Dendritic cell treated with granulocyte-macrophage colony-stimulating factor and Interleukin-4, amounts not matched to agents 40 ng/mL and 50 ng/mL, for 4 days (primary cell): ENCODE data around the gene OLR1.
"Not testable (repeated sequence)": the region's sequence is repeated elsewhere in the genome, so short reads cannot be mapped to it uniquely, and the experiment has no call there.

ENCODE experiments used
- H3K27ac Mint-ChIP-seq: one replicate; pipeline ENCODE4 v1.8.0; 2022; ENCODE audit warnings: mild to moderate bottlenecking, mixed read lengths
- H3K27me3 Mint-ChIP-seq: one replicate; pipeline ENCODE4 v1.8.0; 2022; ENCODE audit warnings: mild to moderate bottlenecking, mixed read lengths
- H3K36me3 Mint-ChIP-seq: one replicate; pipeline ENCODE4 v1.8.0; 2022; ENCODE audit warnings: low read depth, mixed read lengths
- H3K4me1 Mint-ChIP-seq: one replicate; pipeline ENCODE4 v1.8.0; 2022; ENCODE audit warnings: low read depth, mixed read lengths
- H3K4me3 Mint-ChIP-seq: one replicate; pipeline ENCODE4 v1.8.0; 2022; ENCODE audit warnings: mild to moderate bottlenecking, moderate library complexity, mixed read lengths
- H3K9me3 Mint-ChIP-seq: one replicate; pipeline ENCODE4 v1.8.0; 2022; ENCODE audit warnings: mixed read lengths
- intact Hi-C: fragments of 100-400 bp; cut with micrococcal nuclease; formaldehyde crosslinking; loops from one replicate; pipeline ENCODE4 v1.15.0; 2022

OLR1 gene

GRCh38 chr12:10207136-10207535, 35.2 kb upstream of the OLR1 start:
- intact Hi-C loops, result no loop called here
- Mint-ChIP-seq H3K36me3 (no peaks in the 10 kb centered on the region), H3K27me3 (peaks cover 8% of the 10 kb centered on the region)

GRCh38 chr12:10205220-10205807, 33.4 kb upstream of the OLR1 start:
- H3K9me3 Mint-ChIP-seq, result no peaks in the 10 kb centered on the region
- H3K36me3 Mint-ChIP-seq, result no peaks in the 10 kb centered on the region
- intact Hi-C loops, result no loop called here

More at GRCh38 chr12:10207136-10207535, 35.2 kb upstream of the OLR1 start:
- no peak overlapping the region for H3K4me3 Mint-ChIP-seq
- H3K27ac Mint-ChIP-seq, result no peak overlapping the region
- H3K4me1 Mint-ChIP-seq, result peaks cover 4% of the 10 kb centered on the region
- H3K9me3 Mint-ChIP-seq, result no peaks in the 10 kb centered on the region

GRCh38 chr12:10204495-10204894, 32.6 kb upstream of the OLR1 start:
- H3K4me1 Mint-ChIP-seq, H3K9me3 Mint-ChIP-seq, intact Hi-C loops, H3K4me3 Mint-ChIP-seq, H3K27me3 Mint-ChIP-seq, H3K36me3 Mint-ChIP-seq: not testable (repeated sequence)
- peak overlapping the region; percentile 30 for H3K27ac Mint-ChIP-seq

More at GRCh38 chr12:10205220-10205807, 33.4 kb upstream of the OLR1 start:
- peaks cover 5% of the 10 kb centered on the region for H3K4me1 Mint-ChIP-seq
- H3K27me3 Mint-ChIP-seq, result peaks cover 8% of the 10 kb centered on the region
- H3K4me3 Mint-ChIP-seq, result no peak overlapping the region
- H3K27ac Mint-ChIP-seq, result peak overlapping the region; percentile 30

- Mint-ChIP-seq H3K4me1 (peaks cover 19% of the 10 kb centered on the region), H3K27me3 (peaks cover 17% of the 10 kb centered on the region), H3K27ac (no peak overlapping the region), H3K4me3 (no peak overlapping the region), H3K36me3 (no peaks in the 10 kb centered on the region), H3K9me3 (no peaks in the 10 kb centered on the region)
- intact Hi-C loops, result no loop called here
These were observed 25.9 kb upstream of the OLR1 start for GRCh38 chr12:10197879-10198278.

GRCh38 chr12:10196210-10196609, 24.3 kb upstream of the OLR1 start:
- Mint-ChIP-seq H3K4me1 (peaks cover 14% of the 10 kb centered on the region), H3K36me3 (no peaks in the 10 kb centered on the region), H3K4me3 (no peak overlapping the region), H3K9me3 (no peaks in the 10 kb centered on the region), H3K27me3 (peaks cover 17% of the 10 kb centered on the region), H3K27ac (no peak overlapping the region)
- intact Hi-C loops, result no loop called here

- intact Hi-C loops, result no loop called here
- no peaks in the 10 kb centered on the region for H3K9me3 Mint-ChIP-seq
- no peaks in the 10 kb centered on the region for H3K36me3 Mint-ChIP-seq
- peaks cover 23% of the 10 kb centered on the region for H3K4me1 Mint-ChIP-seq
- peaks cover 17% of the 10 kb centered on the region for H3K27me3 Mint-ChIP-seq
- no peak overlapping the region for H3K4me3 Mint-ChIP-seq
- no peak overlapping the region for H3K27ac Mint-ChIP-seq
These were observed 22.3 kb upstream of the OLR1 start for GRCh38 chr12:10194160-10194670.

- Mint-ChIP-seq H3K27ac (no peak overlapping the region), H3K36me3 (no peaks in the 10 kb centered on the region), H3K27me3 (peaks cover 17% of the 10 kb centered on the region), H3K9me3 (no peaks in the 10 kb centered on the region), H3K4me3 (no peak overlapping the region), H3K4me1 (peaks cover 29% of the 10 kb centered on the region)
- intact Hi-C loops, result no loop called here
These were observed 19.9 kb upstream of the OLR1 start for GRCh38 chr12:10191865-10192264.

GRCh38 chr12:10190558-10191388, 18.8 kb upstream of the OLR1 start:
- intact Hi-C loops, result loop anchor here (1.0 kb wide), 1 partner anchor 37 kb away; no protein-coding TSS in a partner anchor
- Mint-ChIP-seq H3K4me1 (peaks cover 31% of the 10 kb centered on the region), H3K27me3 (peaks cover 17% of the 10 kb centered on the region), H3K4me3 (no peak overlapping the region), H3K27ac (no peak overlapping the region), H3K36me3 (no peaks in the 10 kb centered on the region), H3K9me3 (no peaks in the 10 kb centered on the region)

- no peak overlapping the region for H3K27ac Mint-ChIP-seq
- H3K9me3 Mint-ChIP-seq, result no peaks in the 10 kb centered on the region
- H3K36me3 Mint-ChIP-seq, result no peaks in the 10 kb centered on the region
- no peak overlapping the region for H3K4me3 Mint-ChIP-seq
- H3K27me3 Mint-ChIP-seq, result peaks cover 11% of the 10 kb centered on the region
- H3K4me1 Mint-ChIP-seq, result peaks cover 40% of the 10 kb centered on the region
- intact Hi-C loops, result loop anchor here (1.0 kb wide), 1 partner anchor 36 kb away; no protein-coding TSS in a partner anchor
These were observed 17.7 kb upstream of the OLR1 start for GRCh38 chr12:10189653-10190052.

GRCh38 chr12:10186958-10187357, 15.0 kb upstream of the OLR1 start:
- H3K9me3 Mint-ChIP-seq, H3K4me3 Mint-ChIP-seq, H3K27me3 Mint-ChIP-seq, intact Hi-C loops, H3K36me3 Mint-ChIP-seq: not testable (repeated sequence)
- H3K27ac Mint-ChIP-seq, result peak overlapping the region; percentile 64
- H3K4me1 Mint-ChIP-seq, result peaks cover 60% of the 10 kb centered on the region

- no peaks in the 10 kb centered on the region for H3K9me3 Mint-ChIP-seq
- intact Hi-C loops, result no loop called here
- peaks cover 3% of the 10 kb centered on the region for H3K27me3 Mint-ChIP-seq
- H3K4me3 Mint-ChIP-seq, result peak overlapping the region; percentile 64
- H3K27ac Mint-ChIP-seq, result peak overlapping the region; percentile 64
- H3K36me3 Mint-ChIP-seq, result no peaks in the 10 kb centered on the region
- peaks cover 62% of the 10 kb centered on the region for H3K4me1 Mint-ChIP-seq
These were observed 14.4 kb upstream of the OLR1 start for GRCh38 chr12:10186299-10186698.

GRCh38 chr12:10184261-10184843, 12.4 kb upstream of the OLR1 start:
- Mint-ChIP-seq H3K27me3 (peaks cover 3% of the 10 kb centered on the region), H3K36me3 (no peaks in the 10 kb centered on the region), H3K9me3 (no peaks in the 10 kb centered on the region), H3K27ac (peak overlapping the region; percentile 76), H3K4me3 (peak overlapping the region; percentile 39), H3K4me1 (peaks cover 67% of the 10 kb centered on the region)
- intact Hi-C loops, result no loop called here

GRCh38 chr12:10182354-10183049, 10.6 kb upstream of the OLR1 start:
- intact Hi-C loops, result no loop called here
- H3K36me3 Mint-ChIP-seq, result no peaks in the 10 kb centered on the region
- no peaks in the 10 kb centered on the region for H3K9me3 Mint-ChIP-seq
- H3K4me1 Mint-ChIP-seq, result peaks cover 76% of the 10 kb centered on the region
- peak overlapping the region; percentile 76 for H3K27ac Mint-ChIP-seq
- H3K4me3 Mint-ChIP-seq, result no peak overlapping the region
- peaks cover 4% of the 10 kb centered on the region for H3K27me3 Mint-ChIP-seq
